Measurements from ENCODE around the gene HSPBP1. TPM values are rescaled to one million over a fixed set of nuclear protein-coding genes. Genes with fewer than 3 reads are reported as not detected.
A peak's percentile ranks its signal among the peaks of the same experiment; 100 is the strongest.
"Not testable (repeated sequence)": the region's sequence is repeated elsewhere in the genome, so short reads cannot be mapped to it uniquely, and the experiment has no call there.

HSPBP1 gene
- total RNA-seq, 1 donor from 2014 or later, result 16.1 TPM

DNA sequence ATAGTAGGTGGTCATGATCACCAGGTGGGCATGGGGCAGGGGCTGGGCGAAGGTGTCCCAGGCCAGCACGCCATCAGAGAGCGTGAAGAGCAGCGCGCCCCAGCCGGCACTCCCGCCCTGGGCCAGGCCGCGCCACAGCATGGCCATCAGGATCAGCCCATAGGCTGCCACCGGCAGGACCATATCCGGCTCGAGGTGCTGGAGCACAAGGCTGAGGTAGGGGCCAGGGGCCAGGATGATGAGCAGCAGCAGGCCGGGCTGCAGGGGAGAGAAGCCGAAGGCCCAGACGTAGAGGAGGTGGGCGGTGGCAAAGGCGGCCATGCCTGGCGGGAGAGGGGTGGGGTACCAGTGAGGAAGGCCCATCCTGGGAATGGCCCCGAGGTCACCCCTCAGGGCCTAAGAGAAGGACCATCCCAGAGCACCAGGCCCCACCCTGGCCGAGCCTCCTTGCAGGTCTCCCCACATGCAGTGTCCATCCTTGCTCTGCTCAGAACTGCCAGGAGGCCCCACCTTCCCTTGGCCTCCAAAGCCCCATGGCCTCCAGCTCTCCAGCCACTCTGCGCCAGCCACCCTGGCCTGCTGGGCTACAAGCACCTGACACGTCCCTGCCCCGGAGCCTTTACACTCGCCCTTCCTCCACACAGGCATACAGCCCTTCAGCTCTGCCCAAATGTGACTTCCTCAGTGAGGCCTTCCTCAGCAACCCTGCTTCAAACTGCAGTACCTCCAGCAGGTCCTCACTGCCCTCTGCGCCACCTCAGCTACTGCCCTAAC is 52.5 kb downstream of the HSPBP1 start:
- DNase-seq (ENCODE audit: low spot score), result no peak
- ATAC-seq, result no peak
- intact Hi-C loops (cut with DNase I), result no loop called here

DNA sequence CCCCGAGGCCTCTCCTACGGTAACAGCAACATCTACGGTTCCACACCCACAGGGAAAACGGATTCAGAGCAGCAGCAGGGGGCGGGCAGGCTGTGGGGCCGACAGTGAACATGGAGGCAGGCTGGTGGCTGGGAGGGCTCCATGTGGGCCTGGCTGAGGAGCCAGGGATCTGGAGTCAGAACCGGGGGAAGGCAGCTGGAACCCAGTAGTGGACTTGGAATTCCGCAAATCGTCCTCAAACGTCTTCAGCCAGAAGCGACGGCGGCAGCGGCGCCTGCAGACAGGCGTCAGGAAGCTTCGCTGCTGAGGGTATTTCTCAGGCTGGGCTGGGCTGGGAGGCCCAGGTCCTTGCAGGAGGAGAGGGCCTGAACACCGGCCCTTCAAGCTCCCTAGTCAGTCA is 53.1 kb downstream of the HSPBP1 start:
- no peak for DNase-seq (ENCODE audit: low spot score)
- intact Hi-C loops (cut with DNase I), result no loop called here
- no peak for ATAC-seq

DNA sequence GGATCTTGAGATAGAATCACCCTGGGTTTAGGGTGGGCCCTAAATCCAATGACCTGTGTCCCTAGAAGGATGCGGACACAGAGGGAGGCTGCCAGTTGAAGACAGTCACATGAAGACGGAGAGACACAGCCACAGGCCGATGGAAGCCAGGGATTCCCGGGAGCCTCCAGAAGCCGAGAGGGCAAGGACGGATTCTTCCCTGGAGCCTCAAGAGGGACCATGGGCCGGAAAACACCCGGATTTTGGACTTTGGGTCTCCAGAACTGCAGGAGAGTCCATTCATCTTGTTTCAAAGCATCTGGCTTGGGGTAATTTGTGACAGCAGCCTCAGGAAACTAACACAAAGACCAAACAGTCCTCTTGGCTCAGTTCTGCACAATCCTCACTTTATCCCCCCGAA is 53.6 kb downstream of the HSPBP1 start:
- ATAC-seq (no peak), DNase-seq (ENCODE audit: low spot score) (no peak)
- intact Hi-C loops (cut with DNase I), result no loop called here

DNA sequence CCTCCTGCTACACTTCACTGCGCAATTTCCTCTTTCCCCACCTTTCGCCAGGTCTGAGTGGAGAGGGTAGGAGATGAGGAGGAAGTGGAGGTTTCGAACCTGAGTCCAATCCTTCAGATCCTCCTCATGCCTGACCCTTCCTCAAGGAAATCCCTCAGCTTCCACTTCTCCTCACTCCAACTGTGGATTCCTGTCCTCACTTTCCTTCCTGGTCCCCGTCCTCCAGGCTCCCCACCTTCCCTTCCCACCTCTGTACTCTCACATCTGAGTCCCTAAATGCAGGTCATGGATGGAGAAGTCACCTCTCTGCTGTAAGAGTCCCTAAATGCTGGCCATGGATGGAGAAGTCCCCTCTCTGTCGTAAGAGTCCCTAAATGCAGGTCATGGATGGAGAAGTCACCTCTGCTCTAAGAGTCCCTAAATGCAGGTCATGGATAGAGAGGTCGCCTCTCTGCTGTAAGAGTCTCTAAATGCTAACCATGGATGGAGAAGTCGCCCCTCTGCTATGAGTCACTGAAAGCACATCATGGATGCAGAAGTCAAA is 54.4 kb downstream of the HSPBP1 start:
- intact Hi-C loops (cut with DNase I), result no loop called here
- ATAC-seq, result no peak
- no peak for DNase-seq (ENCODE audit: low spot score)

DNA sequence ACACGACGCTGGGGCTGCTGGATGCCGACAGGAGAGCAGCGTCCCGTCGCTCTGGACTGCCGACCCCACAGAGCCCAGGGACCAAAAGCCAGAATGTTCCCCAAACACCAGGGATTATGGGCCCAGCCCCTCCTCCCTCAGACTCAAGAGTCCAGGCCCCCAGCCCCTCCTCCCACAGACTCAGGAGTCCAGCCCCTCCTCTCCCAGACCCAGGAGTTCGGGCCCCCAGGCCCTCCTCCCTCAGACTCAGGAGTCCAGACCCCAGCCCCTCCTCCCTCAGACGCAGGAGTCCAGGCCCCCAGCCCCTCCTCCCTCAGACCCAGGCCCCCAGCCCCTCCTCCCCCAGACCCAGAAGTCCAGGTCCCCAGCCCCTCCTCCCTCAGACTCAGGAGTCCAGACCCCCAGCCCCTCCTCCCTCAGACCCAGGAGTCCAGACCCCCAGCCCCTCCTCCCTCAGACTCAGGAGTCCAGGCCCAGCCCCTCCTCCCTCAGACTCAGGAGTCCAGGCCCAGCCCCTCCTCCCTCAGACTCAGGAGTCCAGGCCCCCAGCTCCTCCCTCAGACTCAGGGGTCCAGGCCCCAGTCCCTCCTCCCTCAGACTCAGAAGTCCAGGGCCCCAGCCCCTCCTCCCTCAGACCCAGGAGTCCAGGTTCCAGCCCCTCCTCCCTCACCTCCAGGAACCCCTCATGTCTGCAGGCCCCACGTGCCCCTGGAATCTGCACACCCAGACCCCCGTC is 55.1 kb downstream of the HSPBP1 start:
- DNase-seq (ENCODE audit: low spot score); intact Hi-C loops (cut with DNase I); ATAC-seq: not testable (repeated sequence)

DNA sequence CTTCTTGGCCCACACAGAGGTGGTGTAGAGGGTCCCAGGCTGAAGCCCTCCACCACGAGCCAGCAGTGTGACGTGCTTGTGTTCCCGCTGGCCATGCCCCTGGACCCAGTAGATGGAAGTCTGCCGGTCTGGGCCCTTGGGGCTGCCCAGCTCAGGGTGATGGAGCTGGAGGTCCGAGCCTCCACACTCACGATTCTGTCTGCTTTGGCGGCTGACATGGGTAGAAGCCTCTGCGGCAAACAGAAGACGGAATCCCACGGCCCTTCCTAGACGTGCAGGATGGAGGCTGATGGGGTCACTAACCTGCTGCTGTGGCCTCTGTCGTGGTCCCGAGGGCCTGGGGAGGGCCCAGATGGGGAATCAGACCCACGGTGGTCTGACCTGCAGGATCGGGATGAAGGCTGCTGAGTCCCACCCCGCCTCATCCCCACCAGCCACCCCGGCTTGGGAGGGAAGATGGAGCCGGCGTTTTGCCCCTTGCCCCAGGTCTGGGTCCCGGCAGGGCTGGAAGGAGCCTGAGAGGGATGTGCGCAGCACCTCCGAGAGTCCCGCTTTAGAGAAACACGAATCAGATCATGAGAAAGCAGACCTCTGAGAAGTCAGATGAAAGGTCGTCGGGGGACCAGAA is 55.8 kb downstream of the HSPBP1 start:
- intact Hi-C loops (cut with DNase I), result no loop called here
- DNase-seq (ENCODE audit: low spot score) (no peak), ATAC-seq (no peak)

DNA sequence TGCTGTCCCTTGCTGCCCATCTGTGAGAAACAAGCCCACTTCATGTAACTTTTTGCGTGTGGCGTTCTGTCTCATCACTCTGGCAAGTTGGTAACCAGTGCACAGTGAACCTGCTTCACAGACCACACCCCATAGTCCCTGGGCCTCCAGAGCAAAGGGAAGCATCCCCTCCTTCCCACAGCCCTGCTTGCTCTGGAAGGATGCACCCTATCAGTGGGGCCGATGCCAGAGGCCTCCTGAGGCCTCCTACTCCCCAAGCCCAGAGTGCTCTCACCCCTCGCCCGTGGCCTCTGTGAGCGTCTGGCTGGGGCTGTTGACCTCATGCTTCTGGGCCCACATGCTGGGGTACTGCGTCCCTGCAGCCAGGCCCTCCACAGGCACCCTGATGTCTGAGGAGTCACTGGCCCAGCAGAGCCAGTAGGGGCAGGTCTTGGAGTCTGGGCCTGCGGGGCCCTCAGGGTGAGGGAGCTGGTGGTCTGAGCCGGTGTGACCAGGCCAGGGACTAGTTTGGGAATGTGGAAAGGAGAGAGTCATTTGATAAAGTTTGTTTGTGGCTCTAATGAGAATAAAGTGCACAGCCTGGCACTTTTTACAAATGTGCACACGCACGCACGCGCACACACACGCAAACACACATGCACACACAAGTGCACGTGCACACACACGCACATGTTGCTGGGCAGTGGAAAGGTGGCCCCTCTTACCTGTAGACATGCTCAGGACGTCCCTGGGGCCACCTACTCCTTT is 56.4 kb downstream of the HSPBP1 start:
- ATAC-seq, result no peak
- intact Hi-C loops (cut with DNase I), result no loop called here
- DNase-seq (ENCODE audit: low spot score), result no peak

DNA sequence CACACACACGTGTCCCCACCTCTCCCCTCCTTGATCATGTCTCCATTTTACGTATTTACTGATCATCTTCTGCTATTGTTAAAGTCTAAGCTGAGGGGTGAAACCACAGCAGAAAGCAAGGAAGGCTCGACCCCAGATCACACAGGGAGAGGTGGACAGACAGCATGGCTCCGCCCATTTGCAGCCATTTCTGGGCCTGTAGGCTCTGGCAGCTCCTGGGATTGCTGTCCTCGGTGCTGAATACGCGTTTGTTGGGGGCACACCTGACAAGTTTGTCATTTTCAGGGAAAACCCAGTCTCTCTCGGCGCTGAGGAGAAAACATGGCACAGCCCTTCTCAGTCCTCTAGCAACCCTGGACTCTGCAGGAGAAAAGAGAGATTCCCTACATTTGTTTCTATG is 59.4 kb downstream of the HSPBP1 start:
- intact Hi-C loops (cut with DNase I), result no loop called here
- no peak for ATAC-seq
- DNase-seq (ENCODE audit: low spot score), result no peak

DNA sequence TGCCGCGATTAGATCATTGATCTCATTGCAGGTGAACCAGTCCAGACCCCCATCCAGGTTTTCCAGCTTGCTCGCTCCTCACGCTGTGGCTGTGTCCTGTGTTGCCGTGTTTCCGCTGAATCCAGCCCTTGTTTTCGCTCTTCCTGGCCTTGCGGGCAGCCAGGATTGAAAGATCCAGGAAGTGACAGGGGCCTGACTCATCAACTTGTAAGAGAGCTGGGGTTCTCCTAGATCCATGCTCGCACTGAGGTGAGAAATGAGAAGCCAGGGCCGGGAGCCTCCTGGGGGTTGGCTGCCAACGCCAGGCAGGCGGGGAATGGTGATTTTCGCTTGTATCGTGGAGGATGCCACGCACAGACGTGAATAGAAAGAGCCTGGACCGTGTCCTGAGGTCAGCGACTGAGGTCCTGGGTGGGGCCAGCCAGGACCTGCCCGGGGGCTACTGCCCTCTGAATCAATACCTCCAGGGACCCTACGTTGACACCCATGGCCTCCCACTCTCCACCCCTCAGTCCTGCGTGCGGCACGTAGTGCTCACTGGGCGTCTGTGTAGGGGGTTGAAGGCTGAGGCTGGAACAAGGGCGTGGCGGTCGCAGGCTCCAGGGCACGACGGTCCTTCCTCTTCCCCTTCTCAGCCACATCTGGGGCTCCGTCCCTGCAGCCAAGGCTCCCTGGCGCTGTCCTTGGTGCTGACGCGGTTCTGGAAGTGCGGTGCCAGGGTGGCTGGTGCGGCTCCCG is 63.3 kb downstream of the HSPBP1 start:
- DNase-seq (ENCODE audit: low spot score), result peak; percentile 81
- peak; percentile 83 for ATAC-seq
- intact Hi-C loops (cut with DNase I), result no loop called here

DNA sequence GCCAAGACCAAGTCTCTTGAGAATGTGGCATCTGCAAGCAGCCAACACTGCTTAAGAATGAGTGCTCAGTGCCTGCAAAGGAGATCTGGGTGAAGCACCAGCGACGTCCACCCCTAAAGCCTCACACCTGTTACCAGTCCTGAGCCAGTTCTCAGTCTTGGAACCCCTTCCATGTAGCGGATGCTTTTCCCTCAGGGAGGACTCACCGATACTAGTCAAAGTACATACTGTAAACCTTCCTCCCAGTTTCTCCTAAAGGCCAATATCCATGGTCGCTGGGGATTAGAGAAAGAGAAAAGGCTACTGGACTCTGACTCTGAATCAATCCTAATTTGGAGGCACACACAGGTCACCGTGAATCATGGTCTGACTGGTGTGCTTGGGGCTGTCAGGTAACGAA is 66.4 kb downstream of the HSPBP1 start:
- intact Hi-C loops (cut with DNase I), result no loop called here
- DNase-seq (ENCODE audit: low spot score) (no peak), ATAC-seq (no peak)

DNA sequence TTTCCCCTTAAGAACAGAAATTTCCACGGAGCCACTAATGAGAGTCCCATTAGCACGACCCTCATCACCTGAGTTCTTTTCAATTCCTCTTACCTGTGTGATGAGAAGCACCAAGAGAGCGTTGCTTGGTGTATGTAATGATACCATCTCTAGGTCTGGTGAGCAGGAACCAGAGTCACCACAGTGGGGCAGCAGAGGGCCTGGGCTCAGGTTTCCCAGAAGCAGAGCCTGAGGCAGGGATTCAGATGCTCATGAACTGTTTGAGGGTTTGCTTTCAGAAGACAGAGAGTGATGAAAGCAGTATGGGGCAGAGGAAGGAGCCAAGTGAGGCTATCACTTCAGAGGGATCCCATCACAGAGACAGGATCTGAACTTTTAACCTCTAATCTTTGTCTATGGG is 67.5 kb downstream of the HSPBP1 start:
- intact Hi-C loops (cut with DNase I), result no loop called here

More for the DNA sequence above, 67.5 kb downstream of the HSPBP1 start:
- no peak for DNase-seq (ENCODE audit: low spot score)
- no peak for ATAC-seq

Small RNAs within 50 kb of the gene (microRNA-seq; reads per million reads assigned to microRNA genes)
- gene MIR6802 (not detected), gene MIR6803 (2.2 reads per million), gene MIR6804 (not detected)

Other genes with a start within 250 kb of the HSPBP1 start
- 0.89 TPM for gene GP6, start 241.8 kb downstream of the HSPBP1 start, total RNA-seq
- gene RDH13, start 217.0 kb downstream of the HSPBP1 start, total RNA-seq, result 12.9 TPM
- 1.2 TPM for gene EPS8L1, start 204.2 kb downstream of the HSPBP1 start, total RNA-seq
- gene PPP1R12C, start 162.5 kb downstream of the HSPBP1 start, total RNA-seq, result 112 TPM
- gene TNNT1, start 130.9 kb downstream of the HSPBP1 start, total RNA-seq, result 1.4 TPM
- not detected for gene TNNI3, start 122.4 kb downstream of the HSPBP1 start, total RNA-seq
- gene DNAAF3, start 113.5 kb downstream of the HSPBP1 start, total RNA-seq, result 0.62 TPM
- not detected for gene SYT5, start 99.8 kb downstream of the HSPBP1 start, total RNA-seq
- gene PTPRH, start 70.6 kb downstream of the HSPBP1 start, total RNA-seq, result 1.5 TPM
- 6.0 TPM for gene TMEM86B, start 51.3 kb downstream of the HSPBP1 start, total RNA-seq
- gene PPP6R1, start 21.1 kb downstream of the HSPBP1 start, total RNA-seq, result 40.4 TPM
- 6.5 TPM for gene BRSK1, start 3.9 kb upstream of the HSPBP1 start, total RNA-seq
- gene TMEM150B, start 45.2 kb upstream of the HSPBP1 start, total RNA-seq, result 5.1 TPM
- gene KMT5C, start 59.8 kb upstream of the HSPBP1 start, total RNA-seq, result 18.1 TPM
- gene COX6B2, start 74.6 kb upstream of the HSPBP1 start, total RNA-seq, result 0.31 TPM
- gene GARIN5B, start 83.2 kb upstream of the HSPBP1 start, total RNA-seq, result not detected
- gene IL11, start 90.4 kb upstream of the HSPBP1 start, total RNA-seq, result 0.45 TPM
- not detected for gene TMEM190, start 96.7 kb upstream of the HSPBP1 start, total RNA-seq
- gene TMEM238, start 104.2 kb upstream of the HSPBP1 start, total RNA-seq, result 2.9 TPM
- 902 TPM for gene RPL28, start 105.8 kb upstream of the HSPBP1 start, total RNA-seq
- 17.1 TPM for gene UBE2S, start 127.7 kb upstream of the HSPBP1 start, total RNA-seq
- gene SHISA7, start 163.2 kb upstream of the HSPBP1 start, total RNA-seq, result 9.0 TPM
- gene ISOC2, start 181.5 kb upstream of the HSPBP1 start, total RNA-seq, result 35.7 TPM
- not detected for gene C19orf85, start 184.6 kb upstream of the HSPBP1 start, total RNA-seq
- 9.0 TPM for gene ZNF628, start 196.5 kb upstream of the HSPBP1 start, total RNA-seq
- gene NAT14, start 205.1 kb upstream of the HSPBP1 start, total RNA-seq, result 11.5 TPM
- gene SSC5D, start 208.3 kb upstream of the HSPBP1 start, total RNA-seq, result 13.5 TPM